ENCODE measurements around the gene LCE3C. TPM values are rescaled to one million over a fixed set of nuclear protein-coding genes. Genes with fewer than 3 reads are reported as not detected.

Gene LCE3C
- total RNA-seq, 1 experiment from 2014 or later, result not detected

DNA sequence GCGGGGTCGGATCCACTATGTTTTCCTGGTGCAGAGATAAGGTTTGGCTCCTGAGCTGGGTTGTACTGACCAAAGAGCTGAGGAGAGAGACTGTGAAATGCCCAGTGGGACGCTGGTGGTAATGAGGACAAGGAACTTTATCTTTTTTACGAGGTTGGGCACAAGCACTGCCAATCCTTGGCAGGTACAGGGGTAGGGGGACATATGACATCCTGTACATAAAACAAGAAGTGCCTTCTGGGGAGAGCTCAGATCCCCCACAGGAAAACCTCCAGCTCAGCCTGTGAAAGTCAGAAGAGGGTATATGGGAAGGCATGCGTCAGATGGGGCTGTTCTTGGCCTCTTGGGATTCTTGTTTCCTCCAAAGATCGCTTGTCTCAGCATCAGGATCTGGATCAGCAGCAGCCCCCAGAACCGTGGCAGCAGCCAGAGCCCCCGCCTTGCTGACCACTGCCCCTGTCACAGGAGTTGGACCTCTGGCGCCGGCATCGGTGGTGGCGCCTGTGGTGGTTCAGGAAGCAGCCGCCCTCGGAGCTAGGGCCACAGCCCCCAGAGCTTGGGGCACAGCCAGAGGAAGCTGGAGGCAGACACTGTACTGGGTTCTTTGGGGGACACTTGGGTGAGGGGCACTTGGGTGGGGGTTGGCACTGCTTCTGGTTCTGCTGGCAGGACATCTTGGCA lies 34.4 kb upstream of the LCE3C start:
- Histone ChIP-seq H2AK5ac (ENCODE audit: insufficient read length, low read length) (no peak overlapping the region), H4K8ac (replicated peaks; ENCODE audit: insufficient read length, low read depth, low read length) (no peak overlapping the region), H2BK120ac (ENCODE audit: low read depth, low read length, poor library complexity, severe bottlenecking) (no peak overlapping the region), H3K27me3 (ENCODE audit: insufficient read depth, low read length) (no peaks in the 10 kb centered on the region), H3K4me1 (ENCODE audit: insufficient read depth, low read length) (no peaks in the 10 kb centered on the region), H3K79me2 (ENCODE audit: insufficient read depth, low read length) (no peaks in the 10 kb centered on the region), H2BK20ac (ENCODE audit: low read depth, low read length, poor library complexity, severe bottlenecking) (no peak overlapping the region), H3K14ac (ENCODE audit: insufficient read depth, low read length) (no peak overlapping the region), H2BK15ac (ENCODE audit: low read depth, low read length) (no peak overlapping the region), H3T11ph (ENCODE audit: low read length) (no peak overlapping the region), H4K91ac (ENCODE audit: insufficient read length, low read depth, low read length) (no peak overlapping the region), H3K79me1 (ENCODE audit: insufficient read depth, low read depth, low read length, poor library complexity, severe bottlenecking) (no peaks in the 10 kb centered on the region), H3K18ac (ENCODE audit: insufficient read length, low read depth, low read length) (no peak overlapping the region), H3K27ac (ENCODE audit: insufficient read length, low read depth, low read length) (no peak overlapping the region), H3K56ac (ENCODE audit: insufficient read length, low read depth, low read length) (no peak overlapping the region), H3K4ac (ENCODE audit: low read depth, low read length) (no peak overlapping the region), H3K23ac (ENCODE audit: insufficient read length, low read depth, low read length) (no peak overlapping the region), H3K9ac (ENCODE audit: extremely low read depth, insufficient read length, low read length) (no peak overlapping the region), H2AFZ (ENCODE audit: low read length) (no peak overlapping the region), H2BK5ac (ENCODE audit: insufficient read length, low read length) (no peak overlapping the region), H4K20me1 (ENCODE audit: control insufficient read depth, insufficient read depth, insufficient read length) (no peaks in the 10 kb centered on the region), H2BK12ac (ENCODE audit: insufficient read length, low read depth, low read length) (no peak overlapping the region), H3K23me2 (ENCODE audit: insufficient read length, low read depth, low read length, poor library complexity, severe bottlenecking) (no peaks in the 10 kb centered on the region), H3K4me2 (ENCODE audit: insufficient read depth, insufficient read length, low read length) (no peak overlapping the region), H3K9me3 (ENCODE audit: control insufficient read depth, low read depth, low read length) (peaks cover 74% of the 10 kb centered on the region), H4K5ac (ENCODE audit: insufficient read length, low read depth, low read length) (no peak overlapping the region)
- H3K9me3 Mint-ChIP-seq, result peaks cover 96 to 100% of the 10 kb centered on the region in 2 experiments
- no CpG with 5 or more reads among the region's 14 CpGs for WGBS (ENCODE audit: extremely low coverage, insufficient read length, low lambda C conversion rate)
- H3K27me3 Mint-ChIP-seq (ENCODE audit: low read depth), result no peaks in the 10 kb centered on the region; the same call in 1 of the 2 replicates
- TF ChIP-seq, protein P1, sequence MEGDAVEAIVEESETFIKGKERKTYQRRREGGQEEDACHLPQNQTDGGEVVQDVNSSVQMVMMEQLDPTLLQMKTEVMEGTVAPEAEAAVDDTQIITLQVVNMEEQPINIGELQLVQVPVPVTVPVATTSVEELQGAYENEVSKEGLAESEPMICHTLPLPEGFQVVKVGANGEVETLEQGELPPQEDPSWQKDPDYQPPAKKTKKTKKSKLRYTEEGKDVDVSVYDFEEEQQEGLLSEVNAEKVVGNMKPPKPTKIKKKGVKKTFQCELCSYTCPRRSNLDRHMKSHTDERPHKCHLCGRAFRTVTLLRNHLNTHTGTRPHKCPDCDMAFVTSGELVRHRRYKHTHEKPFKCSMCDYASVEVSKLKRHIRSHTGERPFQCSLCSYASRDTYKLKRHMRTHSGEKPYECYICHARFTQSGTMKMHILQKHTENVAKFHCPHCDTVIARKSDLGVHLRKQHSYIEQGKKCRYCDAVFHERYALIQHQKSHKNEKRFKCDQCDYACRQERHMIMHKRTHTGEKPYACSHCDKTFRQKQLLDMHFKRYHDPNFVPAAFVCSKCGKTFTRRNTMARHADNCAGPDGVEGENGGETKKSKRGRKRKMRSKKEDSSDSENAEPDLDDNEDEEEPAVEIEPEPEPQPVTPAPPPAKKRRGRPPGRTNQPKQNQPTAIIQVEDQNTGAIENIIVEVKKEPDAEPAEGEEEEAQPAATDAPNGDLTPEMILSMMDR (conservative IDR thresholded peaks at IDR 0.05), result no peak
- H3K4me3 Mint-ChIP-seq, result no peak overlapping the region
- no peaks in the 10 kb centered on the region for H3K4me1 Mint-ChIP-seq
- DNase-seq, result no peak
- H3K27ac Mint-ChIP-seq, result no peak overlapping the region
- H3K36me3 Mint-ChIP-seq (ENCODE audit: insufficient read depth in 1 of 3, low read depth in 3 of 3), result peaks cover 10 to 42% (median 18%) of the 10 kb centered on the region in 3 experiments; a peak in 6 of 7 replicates
